HepG2 (cell line): ENCODE results near the gene SP3. TPM values are rescaled to one million over a fixed set of nuclear protein-coding genes. Genes with fewer than 3 reads are reported as not detected.

Experiments used
- ATAC-seq: fragments of 200-7000 bp; cut with Tn5 transposase; 3 replicates; pipeline ENCODE4 v1.9.1; 2020; ENCODE audit warnings: mild to moderate bottlenecking, moderate library complexity
- BruUV-seq: library from RNA; stranded (reverse); fragments of 400-500 nt; replicated peaks from 2 replicates; lab custom pipeline; 2021; lab: Mats Ljungman, UMichigan
- CTCF ChIA-PET: fragments of 300-600 bp; formaldehyde crosslinking; extraction: SDS; loops from one replicate; lab custom pipeline; 2021; ENCODE audit warnings: low total read pairs, inconsistent platforms, low intra/inter-chr PET ratio; lab: Yijun Ruan, JAX
- POLR2A ChIA-PET: fragments of 350-600 bp; sonication (Branson Sonifier 250); formaldehyde crosslinking; loops from one replicate; lab custom pipeline; 2020; ENCODE audit warnings: antibody characterized with exemption, inconsistent platforms; lab: Yijun Ruan, JAX
- DNase-seq: peaks from one replicate; pipeline ENCODE4 v3.0.0-alpha.2; 2015; ENCODE audit warnings: low spot score
- FAIRE-seq: peaks from 3 replicates; lab custom pipeline; 2011; peaks lifted over from hg19 to GRCh38; lab: Jason Lieb, UNC
- H2AFZ ChIP-seq: one replicate; pipeline ENCODE4 v1.6.1; 2011; ENCODE audit warnings: low read length, inconsistent platforms
- H3K27ac ChIP-seq: fragments of 300-600 bp; 3 replicates; pipeline ENCODE4 v1.8.0; 2011; ENCODE audit warnings: mixed run types, mild to moderate bottlenecking, mixed read lengths, low read length, inconsistent platforms; ENCODE audit not compliant: insufficient read depth; ENCODE audit errors: extremely low read length
- H3K27me3 ChIP-seq, 2 experiments: fragments of 200-600 bp in 1 of 2; 2 replicates in 1 of 2; 3 replicates in 1 of 2; pipeline versions ENCODE4 v1.6.0 to v1.8.0; 2011; ENCODE audit warnings: low read length in 2 of 2, mild to moderate bottlenecking in 2 of 2, moderate library complexity in 2 of 2, inconsistent platforms in 1 of 2; ENCODE audit not compliant: insufficient read depth in 2 of 2, control insufficient read depth in 1 of 2
- H3K36me3 ChIP-seq, 2 experiments: fragments of 200-600 bp in 1 of 2; replicated peaks in 1 of 2; 2 replicates in 1 of 2; 3 replicates in 1 of 2; pipeline versions ENCODE4 v1.5.1 to v1.8.0; 2011; ENCODE audit warnings: low read length in 2 of 2, inconsistent platforms in 1 of 2; ENCODE audit not compliant: insufficient read depth in 2 of 2, control insufficient read depth in 1 of 2
- H3K4me1 ChIP-seq: 2 replicates; pipeline ENCODE4 v1.5.1; 2012; ENCODE audit warnings: low read length, inconsistent platforms; ENCODE audit not compliant: insufficient read depth
- H3K4me2 ChIP-seq: 2 replicates; pipeline ENCODE4 v1.6.0; 2011; ENCODE audit warnings: low read depth, low read length, inconsistent platforms
- H3K4me3 ChIP-seq, 3 experiments: fragments of 200-600 bp in 1 of 3; sonication (generic), shearing (Covaris generic) in 1 of 3; replicated peaks in 1 of 3; 2 replicates each; pipeline ENCODE4 v1.5.1; 2011 to 2016; ENCODE audit warnings: low read length in 3 of 3, inconsistent platforms in 2 of 3, low read depth in 2 of 3, mild to moderate bottlenecking in 2 of 3, control low read depth in 1 of 3, mixed read lengths in 1 of 3; ENCODE audit not compliant: insufficient read depth in 1 of 3
- H3K79me2 ChIP-seq: one replicate; pipeline ENCODE4 v1.6.1; 2011; ENCODE audit warnings: low read length, inconsistent platforms; ENCODE audit not compliant: insufficient read depth
- H3K9ac ChIP-seq: 2 replicates; pipeline ENCODE4 v1.6.0; 2011; ENCODE audit warnings: mild to moderate bottlenecking, low read depth, low read length, inconsistent platforms; ENCODE audit not compliant: insufficient read depth
- H3K9me3 ChIP-seq: 2 replicates; pipeline ENCODE4 v1.5.1; 2012; ENCODE audit warnings: mild to moderate bottlenecking, low read length
- H4K20me1 ChIP-seq: 2 replicates; pipeline ENCODE4 v1.6.0; 2011; ENCODE audit warnings: inconsistent platforms, mild to moderate bottlenecking, low read length, moderate library complexity; ENCODE audit not compliant: insufficient read depth
- DMAP1 ChIP-seq: IDR thresholded peaks from 2 replicates; pipeline ENCODE4 v1.6.1; 2016
- MBNL3 ChIP-seq: fragments of 250-450 bp; sonication (Bioruptor Pico); conservative IDR thresholded peaks from 2 replicates; pipeline ENCODE4 v1.8.0; 2022; ENCODE audit warnings: mild to moderate bottlenecking, inconsistent platforms
- MEIS1 ChIP-seq: sonication (generic); formaldehyde crosslinking; IDR thresholded peaks from 2 replicates; pipeline ENCODE4 v1.9.0; 2021; ENCODE audit warnings: mild to moderate bottlenecking, missing genetic modification reagents, moderate library complexity, borderline replicate concordance
- MIXL1 ChIP-seq: IDR thresholded peaks from 2 replicates; pipeline ENCODE4 v1.6.1; 2016
- NR3C1 ChIP-seq: sonication (generic); formaldehyde crosslinking; IDR thresholded peaks from 2 replicates; pipeline ENCODE4 v1.4.0; 2020; ENCODE audit warnings: missing genetic modification reagents
- TOPORS ChIP-seq: sonication (generic); formaldehyde crosslinking; IDR thresholded peaks from 2 replicates; pipeline ENCODE4 v1.8.0; 2023; ENCODE audit warnings: mild to moderate bottlenecking, missing genetic modification reagents
- ZNF768 ChIP-seq: sonication (generic); formaldehyde crosslinking; IDR thresholded peaks from 2 replicates; pipeline ENCODE4 v1.4.0; 2020; ENCODE audit warnings: missing genetic modification reagents
- ZNF879 ChIP-seq: sonication (generic); formaldehyde crosslinking; IDR thresholded peaks from 2 replicates; pipeline ENCODE4 v1.8.1; 2023; ENCODE audit warnings: missing genetic modification reagents
- WGBS: methylation state at CpG from one replicate; pipeline ENCODE4 v1.1.6; 2017; ENCODE audit warnings: low lambda C conversion rate; 5-methylcytosine and 5-hydroxymethylcytosine counted together
- in situ Hi-C: cut with HindIII; loops from 2 replicates; pipeline ENCODE4 v1.10.0; 2017; ENCODE audit warnings: low pct_unique_long_range_greater_than_20kb; ENCODE audit not compliant: extremely low pct_ligation_motif_present
- intact Hi-C: fragments of 100-400 bp; cut with micrococcal nuclease; formaldehyde crosslinking; loops from one replicate; pipeline ENCODE4 v1.10.0; 2022; ENCODE audit not compliant: unreplicated experiment
- polyA plus RNA-seq, 8 experiments: library from polyadenylated mRNA; depleted of rRNA in 3 of 8; stranded (reverse) in 7 of 8; unstranded in 1 of 8; fragments of >200 nt; fragmentation: Illumina TruSeq in 4 of 8; extraction: Trizol in 4 of 8; gene quantifications; 2 replicates each; pipeline versions ENCODE4 v1.2.1 to v1.2.3, GENCODE V29; 2011 to 2016; ENCODE audit warnings: low read depth in 4 of 8, missing spikeins in 1 of 8, mixed read lengths in 1 of 8; ENCODE audit not compliant: insufficient read depth in 1 of 8
- total RNA-seq, 5 experiments: library from RNA; depleted of rRNA; stranded (reverse); fragments of >200 nt; fragmentation: Illumina TruSeq; extraction: Trizol; gene quantifications; 2 replicates each; pipeline ENCODE4 v1.2.3, GENCODE V29; 2016; ENCODE audit warnings: low read depth in 1 of 5
- TF ChIP-seq, protein P1 (sequence below): sonication (generic); formaldehyde crosslinking; IDR thresholded peaks from 2 replicates; pipeline ENCODE4 v1.5.0; 2020; ENCODE audit warnings: missing genetic modification reagents
- TF ChIP-seq, protein P2 (sequence below): sonication (generic); formaldehyde crosslinking; IDR thresholded peaks from 2 replicates; pipeline ENCODE4 v1.4.0; 2020; ENCODE audit warnings: missing genetic modification reagents, borderline replicate concordance
- TF ChIP-seq, protein P3 (sequence below): sonication (generic); formaldehyde crosslinking; IDR thresholded peaks from 2 replicates; pipeline ENCODE4 v1.5.1; 2020; ENCODE audit warnings: mild to moderate bottlenecking, missing genetic modification reagents, borderline replicate concordance
- TF ChIP-seq, protein P4 (sequence below): IDR thresholded peaks from 2 replicates; pipeline ENCODE4 v1.6.1; 2016; ENCODE audit warnings: missing compliant biosample characterization, missing genetic modification reagents, borderline replicate concordance
- TF ChIP-seq, protein P5 (sequence below): sonication (generic); formaldehyde crosslinking; IDR thresholded peaks from 2 replicates; pipeline ENCODE4 v1.4.0; 2020; ENCODE audit warnings: missing genetic modification reagents, borderline replicate concordance

Gene SP3
- total and polyA plus RNA-seq, 2 of the 13 experiments (the other 11 are each of a cell fraction or from before 2014, with no cell fraction given) = 57.3 to 132 TPM

DNA sequence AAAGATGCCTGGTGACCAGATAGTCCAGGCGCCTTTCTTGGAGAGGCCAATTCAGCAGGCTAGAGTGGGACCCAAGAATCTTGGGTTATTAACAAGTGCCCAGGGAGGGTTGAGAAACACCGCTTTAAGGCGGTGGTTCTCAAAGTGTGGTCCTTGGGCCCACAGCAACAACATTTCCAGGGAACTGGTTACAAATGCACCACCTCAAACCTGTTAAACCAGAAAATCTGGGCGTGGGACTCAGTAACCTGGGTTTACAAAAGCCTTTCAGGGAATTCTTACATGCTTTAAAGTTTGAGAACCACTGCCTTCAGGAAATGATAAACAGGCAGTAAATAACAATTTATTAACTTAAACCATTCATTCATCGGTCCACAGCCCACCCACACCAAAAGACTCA is 92.5 kb downstream of the SP3 start:
- ChIA-PET POLR2A (no interaction called here), CTCF (no interaction called here)
- Histone ChIP-seq H3K4me2 (no peak overlapping the region), H3K9ac (no peak overlapping the region), H3K9me3 (no peaks in the 10 kb centered on the region), H3K27me3 (peaks cover 0 to 39% of the 10 kb centered on the region in 2 experiments; a peak in 3 of 5 replicates), H3K4me1 (no peaks in the 10 kb centered on the region), H3K4me3 (no peak overlapping the region), H3K79me2 (no peaks in the 10 kb centered on the region), H3K36me3 (no peaks in the 10 kb centered on the region), H4K20me1 (no peaks in the 10 kb centered on the region), H2AFZ (no peak overlapping the region), H3K27ac (no peak overlapping the region)
- no TSS peak for BruUV-seq
- 32% methylated on average over 5 of the region's 5 CpGs for WGBS
- no peak for FAIRE-seq
- intact Hi-C loops (no loop called here), in situ Hi-C loops (no loop called here)
- no peak for DNase-seq
- no peak for ATAC-seq
- TF ChIP-seq MIXL1 = no peak
- no peak for TF ChIP-seq NR3C1 (CRISPR knock-in tag)
- no peak for TF ChIP-seq MBNL3 (CRISPR knock-in tag)
- no peak for TF ChIP-seq ZNF768 (CRISPR knock-in tag)
- TF ChIP-seq, protein P1, sequence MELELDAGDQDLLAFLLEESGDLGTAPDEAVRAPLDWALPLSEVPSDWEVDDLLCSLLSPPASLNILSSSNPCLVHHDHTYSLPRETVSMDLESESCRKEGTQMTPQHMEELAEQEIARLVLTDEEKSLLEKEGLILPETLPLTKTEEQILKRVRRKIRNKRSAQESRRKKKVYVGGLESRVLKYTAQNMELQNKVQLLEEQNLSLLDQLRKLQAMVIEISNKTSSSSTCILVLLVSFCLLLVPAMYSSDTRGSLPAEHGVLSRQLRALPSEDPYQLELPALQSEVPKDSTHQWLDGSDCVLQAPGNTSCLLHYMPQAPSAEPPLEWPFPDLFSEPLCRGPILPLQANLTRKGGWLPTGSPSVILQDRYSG (CRISPR knock-in tag) = no peak
- no peak for TF ChIP-seq DMAP1 (CRISPR knock-in tag)
- TF ChIP-seq, protein P2, sequence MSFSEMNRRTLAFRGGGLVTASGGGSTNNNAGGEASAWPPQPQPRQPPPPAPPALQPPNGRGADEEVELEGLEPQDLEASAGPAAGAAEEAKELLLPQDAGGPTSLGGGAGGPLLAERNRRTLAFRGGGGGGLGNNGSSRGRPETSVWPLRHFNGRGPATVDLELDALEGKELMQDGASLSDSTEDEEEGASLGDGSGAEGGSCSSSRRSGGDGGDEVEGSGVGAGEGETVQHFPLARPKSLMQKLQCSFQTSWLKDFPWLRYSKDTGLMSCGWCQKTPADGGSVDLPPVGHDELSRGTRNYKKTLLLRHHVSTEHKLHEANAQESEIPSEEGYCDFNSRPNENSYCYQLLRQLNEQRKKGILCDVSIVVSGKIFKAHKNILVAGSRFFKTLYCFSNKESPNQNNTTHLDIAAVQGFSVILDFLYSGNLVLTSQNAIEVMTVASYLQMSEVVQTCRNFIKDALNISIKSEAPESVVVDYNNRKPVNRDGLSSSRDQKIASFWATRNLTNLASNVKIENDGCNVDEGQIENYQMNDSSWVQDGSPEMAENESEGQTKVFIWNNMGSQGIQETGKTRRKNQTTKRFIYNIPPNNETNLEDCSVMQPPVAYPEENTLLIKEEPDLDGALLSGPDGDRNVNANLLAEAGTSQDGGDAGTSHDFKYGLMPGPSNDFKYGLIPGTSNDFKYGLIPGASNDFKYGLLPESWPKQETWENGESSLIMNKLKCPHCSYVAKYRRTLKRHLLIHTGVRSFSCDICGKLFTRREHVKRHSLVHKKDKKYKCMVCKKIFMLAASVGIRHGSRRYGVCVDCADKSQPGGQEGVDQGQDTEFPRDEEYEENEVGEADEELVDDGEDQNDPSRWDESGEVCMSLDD = no peak
- TF ChIP-seq, protein P3, sequence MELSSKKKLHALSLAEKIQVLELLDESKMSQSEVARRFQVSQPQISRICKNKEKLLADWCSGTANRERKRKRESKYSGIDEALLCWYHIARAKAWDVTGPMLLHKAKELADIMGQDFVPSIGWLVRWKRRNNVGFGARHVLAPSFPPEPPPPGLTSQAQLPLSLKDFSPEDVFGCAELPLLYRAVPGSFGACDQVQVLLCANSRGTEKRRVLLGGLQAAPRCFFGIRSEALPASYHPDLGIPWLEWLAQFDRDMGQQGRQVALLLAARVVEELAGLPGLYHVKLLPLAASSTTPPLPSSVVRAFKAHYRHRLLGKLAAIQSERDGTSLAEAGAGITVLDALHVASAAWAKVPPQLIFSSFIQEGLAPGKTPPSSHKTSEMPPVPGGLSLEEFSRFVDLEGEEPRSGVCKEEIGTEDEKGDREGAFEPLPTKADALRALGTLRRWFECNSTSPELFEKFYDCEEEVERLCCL (CRISPR knock-in tag) = no peak
- TF ChIP-seq, protein P4, sequence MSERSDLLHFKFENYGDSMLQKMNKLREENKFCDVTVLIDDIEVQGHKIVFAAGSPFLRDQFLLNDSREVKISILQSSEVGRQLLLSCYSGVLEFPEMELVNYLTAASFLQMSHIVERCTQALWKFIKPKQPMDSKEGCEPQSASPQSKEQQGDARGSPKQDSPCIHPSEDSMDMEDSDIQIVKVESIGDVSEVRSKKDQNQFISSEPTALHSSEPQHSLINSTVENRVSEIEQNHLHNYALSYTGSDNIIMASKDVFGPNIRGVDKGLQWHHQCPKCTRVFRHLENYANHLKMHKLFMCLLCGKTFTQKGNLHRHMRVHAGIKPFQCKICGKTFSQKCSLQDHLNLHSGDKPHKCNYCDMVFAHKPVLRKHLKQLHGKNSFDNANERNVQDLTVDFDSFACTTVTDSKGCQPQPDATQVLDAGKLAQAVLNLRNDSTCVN (CRISPR knock-in tag) = no peak
- TF ChIP-seq TOPORS (CRISPR knock-in tag) = no peak
- no peak for TF ChIP-seq MEIS1
- TF ChIP-seq, protein P5, sequence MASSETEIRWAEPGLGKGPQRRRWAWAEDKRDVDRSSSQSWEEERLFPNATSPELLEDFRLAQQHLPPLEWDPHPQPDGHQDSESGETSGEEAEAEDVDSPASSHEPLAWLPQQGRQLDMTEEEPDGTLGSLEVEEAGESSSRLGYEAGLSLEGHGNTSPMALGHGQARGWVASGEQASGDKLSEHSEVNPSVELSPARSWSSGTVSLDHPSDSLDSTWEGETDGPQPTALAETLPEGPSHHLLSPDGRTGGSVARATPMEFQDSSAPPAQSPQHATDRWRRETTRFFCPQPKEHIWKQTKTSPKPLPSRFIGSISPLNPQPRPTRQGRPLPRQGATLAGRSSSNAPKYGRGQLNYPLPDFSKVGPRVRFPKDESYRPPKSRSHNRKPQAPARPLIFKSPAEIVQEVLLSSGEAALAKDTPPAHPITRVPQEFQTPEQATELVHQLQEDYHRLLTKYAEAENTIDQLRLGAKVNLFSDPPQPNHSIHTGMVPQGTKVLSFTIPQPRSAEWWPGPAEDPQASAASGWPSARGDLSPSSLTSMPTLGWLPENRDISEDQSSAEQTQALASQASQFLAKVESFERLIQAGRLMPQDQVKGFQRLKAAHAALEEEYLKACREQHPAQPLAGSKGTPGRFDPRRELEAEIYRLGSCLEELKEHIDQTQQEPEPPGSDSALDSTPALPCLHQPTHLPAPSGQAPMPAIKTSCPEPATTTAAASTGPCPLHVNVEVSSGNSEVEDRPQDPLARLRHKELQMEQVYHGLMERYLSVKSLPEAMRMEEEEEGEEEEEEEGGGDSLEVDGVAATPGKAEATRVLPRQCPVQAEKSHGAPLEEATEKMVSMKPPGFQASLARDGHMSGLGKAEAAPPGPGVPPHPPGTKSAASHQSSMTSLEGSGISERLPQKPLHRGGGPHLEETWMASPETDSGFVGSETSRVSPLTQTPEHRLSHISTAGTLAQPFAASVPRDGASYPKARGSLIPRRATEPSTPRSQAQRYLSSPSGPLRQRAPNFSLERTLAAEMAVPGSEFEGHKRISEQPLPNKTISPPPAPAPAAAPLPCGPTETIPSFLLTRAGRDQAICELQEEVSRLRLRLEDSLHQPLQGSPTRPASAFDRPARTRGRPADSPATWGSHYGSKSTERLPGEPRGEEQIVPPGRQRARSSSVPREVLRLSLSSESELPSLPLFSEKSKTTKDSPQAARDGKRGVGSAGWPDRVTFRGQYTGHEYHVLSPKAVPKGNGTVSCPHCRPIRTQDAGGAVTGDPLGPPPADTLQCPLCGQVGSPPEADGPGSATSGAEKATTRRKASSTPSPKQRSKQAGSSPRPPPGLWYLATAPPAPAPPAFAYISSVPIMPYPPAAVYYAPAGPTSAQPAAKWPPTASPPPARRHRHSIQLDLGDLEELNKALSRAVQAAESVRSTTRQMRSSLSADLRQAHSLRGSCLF = no peak
- no peak for TF ChIP-seq ZNF879 (CRISPR knock-in tag)
